Activated CD8-positive, alpha-beta T cell treated with anti-CD3 and anti-CD28 coated beads, Interleukin-2, amount 10 ng/mL, durations not matched to agents 7 days and 5 days (primary cell): ENCODE data around the gene DNLZ. TPM values are rescaled to one million over a fixed set of nuclear protein-coding genes. Genes with fewer than 3 reads are reported as not detected.

Experiments
- ATAC-seq: fragments of 150-1000 bp; cut with Tn5 transposase; one replicate; pipeline ENCODE4 v1.10.0; 2021; ENCODE audit warnings: moderate library complexity
- CTCF ChIA-PET: fragments of 350-600 bp; sonication (Branson Sonifier 250); formaldehyde crosslinking; loops from one replicate; lab custom pipeline; 2021; ENCODE audit warnings: antibody characterized with exemption; lab: Charles Lee
- POLR2A ChIA-PET: fragments of 350-600 bp; sonication (Branson Sonifier 250); formaldehyde crosslinking; loops from one replicate; lab custom pipeline; 2021; ENCODE audit warnings: antibody characterized with exemption; lab: Charles Lee
- DNase-seq: peaks from one replicate; pipeline ENCODE4 v3.0.0-alpha.2; 2020
- H3K27ac Mint-ChIP-seq: one replicate; pipeline ENCODE4 v1.8.0; 2021; ENCODE audit warnings: mild to moderate bottlenecking, mixed read lengths
- H3K27me3 Mint-ChIP-seq: one replicate; pipeline ENCODE4 v1.8.0; 2021; ENCODE audit warnings: low read depth, mixed read lengths
- H3K36me3 Mint-ChIP-seq: one replicate; pipeline ENCODE4 v1.8.0; 2021; ENCODE audit warnings: low read depth, mixed read lengths
- H3K4me1 Mint-ChIP-seq: one replicate; pipeline ENCODE4 v1.8.0; 2021; ENCODE audit warnings: low read depth, mixed read lengths
- H3K4me3 Mint-ChIP-seq: one replicate; pipeline ENCODE4 v1.8.0; 2021; ENCODE audit warnings: mild to moderate bottlenecking, mixed read lengths
- H3K9me3 Mint-ChIP-seq: one replicate; pipeline ENCODE4 v1.8.0; 2022; ENCODE audit warnings: mixed read lengths; ENCODE audit not compliant: insufficient read depth
- total RNA-seq, 2 experiments: library from RNA; stranded (reverse); gene quantifications; one replicate each; pipeline ENCODE4 v1.2.3, GENCODE V29; 2021

The DNLZ gene
- total RNA-seq, 2 experiments from 2014 or later = 20.4 to 21.6 TPM

DNA sequence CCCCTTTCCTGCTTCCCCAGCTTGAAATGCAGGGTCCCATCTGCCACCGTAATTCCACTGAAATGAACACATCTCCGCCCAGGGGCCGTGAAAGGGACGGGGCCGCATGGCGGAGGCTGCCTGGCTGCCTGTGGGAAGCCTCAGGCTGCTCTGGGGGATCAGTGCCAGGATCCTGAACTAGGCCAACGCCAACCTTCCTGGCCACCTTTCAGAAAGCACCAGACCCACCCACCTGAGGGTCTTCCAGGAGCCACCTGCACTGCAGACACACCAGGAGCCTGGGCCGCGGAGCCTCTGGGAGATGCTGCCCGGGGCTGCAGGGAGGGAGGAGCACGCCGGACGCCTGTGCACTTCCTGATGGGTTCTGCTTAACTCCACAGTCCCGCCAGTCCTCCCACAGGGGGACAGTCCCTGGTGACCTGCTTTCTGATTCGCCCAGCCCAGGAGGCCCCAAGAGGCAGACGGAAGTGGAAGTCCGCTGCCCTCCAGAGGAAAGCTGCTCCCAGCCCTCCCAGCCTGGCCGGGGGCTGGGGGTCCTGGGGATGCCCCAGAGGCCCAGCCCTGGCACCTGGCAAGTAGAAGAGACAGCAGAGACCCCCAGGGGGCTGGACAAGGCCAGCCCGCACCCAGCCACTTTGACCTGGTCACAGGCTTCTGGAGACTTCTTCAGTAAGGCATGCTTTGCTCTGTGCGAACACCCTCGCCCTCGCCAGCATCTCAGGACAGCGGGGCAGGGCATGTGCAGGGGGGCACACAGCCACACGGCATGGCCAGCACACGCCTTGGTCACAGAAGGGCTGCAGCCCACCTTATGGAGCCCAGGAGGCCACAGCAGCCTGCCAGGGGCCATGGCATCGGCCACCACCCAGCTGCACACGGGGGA lies 10.0 kb upstream of the DNLZ start, which contains the start of gene CARD9:
Gene CARD9 (minus strand): TSS at position 370 of the 883 bp plus-strand sequence. CDS start 1,591 bp downstream, outside the sequence.
- peaks cover 3% of the 10 kb centered on the region for H3K4me1 Mint-ChIP-seq
- peak within 1 kb of the TSS; percentile 45 for H3K4me3 Mint-ChIP-seq
- no peak for DNase-seq
- no peaks in the 10 kb centered on the region for H3K9me3 Mint-ChIP-seq
- H3K27me3 Mint-ChIP-seq = no peaks in the 10 kb centered on the region
- POLR2A ChIA-PET = interaction anchor here (1.4 kb wide), 1 partner anchor 11 kb away, joined by 3 read pairs; no protein-coding TSS in a partner anchor
- CTCF ChIA-PET = interaction anchor here (0.9 kb wide), 1 partner anchor 27 kb away, joined by 4 read pairs; the partner anchor contains the start of gene SNAPC4
- ATAC-seq = peak; percentile 17
- H3K27ac Mint-ChIP-seq = no peak within 1 kb of the TSS
- H3K36me3 Mint-ChIP-seq = no peaks in the 10 kb centered on the region

DNA sequence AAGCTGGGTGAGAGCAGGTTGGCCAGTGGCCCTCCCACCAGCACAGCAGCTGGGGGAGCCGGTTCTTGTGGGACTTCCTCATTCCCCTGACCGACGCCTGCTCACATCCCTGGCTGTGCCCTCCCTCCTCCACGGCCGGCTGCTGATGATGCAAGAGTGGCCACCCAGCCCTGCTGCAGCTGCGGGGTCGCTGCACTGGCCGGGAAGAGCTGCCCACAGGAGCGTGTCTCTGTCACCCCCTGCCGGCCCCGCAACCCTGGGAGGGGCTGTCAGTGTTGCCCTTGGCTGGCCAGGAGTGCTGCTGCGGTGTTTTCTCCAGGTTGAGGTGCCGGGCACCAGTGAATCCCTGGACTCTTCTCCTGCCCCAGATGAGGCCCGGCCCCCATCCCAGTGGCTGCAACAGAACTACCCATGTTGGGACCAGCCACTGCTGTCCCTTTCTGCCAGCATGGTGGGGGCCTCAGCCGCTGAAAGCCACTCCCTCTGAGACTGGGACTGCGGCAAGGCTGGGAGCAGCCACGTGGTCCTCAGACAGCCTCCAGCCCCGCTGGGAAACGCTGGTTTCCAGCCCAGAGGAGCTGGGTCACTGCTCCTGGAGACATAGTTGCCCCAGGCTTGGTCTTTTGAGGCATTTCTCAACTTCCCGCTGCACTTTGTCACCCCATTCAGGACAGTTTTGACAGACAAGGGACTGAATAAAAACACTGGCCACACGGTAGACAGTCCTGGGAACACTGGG lies 9.2 kb upstream of the DNLZ start:
- peak; percentile 38 for ATAC-seq
- no peaks in the 10 kb centered on the region for H3K27me3 Mint-ChIP-seq

GRCh38 chr9:136372006-136372405 lies 8.5 kb upstream of the DNLZ start:
- H3K4me1 Mint-ChIP-seq = peaks cover 3% of the 10 kb centered on the region
- H3K9me3 Mint-ChIP-seq = no peaks in the 10 kb centered on the region
- no peak for ATAC-seq
- POLR2A ChIA-PET = interaction anchor here (0.6 kb wide), 1 partner anchor 13 kb away, joined by 3 read pairs; no protein-coding TSS in a partner anchor
- no peak for DNase-seq
- H3K27ac Mint-ChIP-seq = no peak overlapping the region
- no peak overlapping the region for H3K4me3 Mint-ChIP-seq
- CTCF ChIA-PET = no interaction called here
- H3K36me3 Mint-ChIP-seq = no peaks in the 10 kb centered on the region
- H3K27me3 Mint-ChIP-seq = no peaks in the 10 kb centered on the region

More for the DNA sequence above, 9.2 kb upstream of the DNLZ start:
- peak overlapping the region; percentile 45 for H3K4me3 Mint-ChIP-seq
- POLR2A ChIA-PET = no interaction called here
- no peaks in the 10 kb centered on the region for H3K36me3 Mint-ChIP-seq
- DNase-seq = no peak
- H3K9me3 Mint-ChIP-seq = no peaks in the 10 kb centered on the region
- CTCF ChIA-PET = interaction anchor here (0.6 kb wide), 1 partner anchor 12 kb away, joined by 3 read pairs; no protein-coding TSS in a partner anchor
- peaks cover 3% of the 10 kb centered on the region for H3K4me1 Mint-ChIP-seq
- H3K27ac Mint-ChIP-seq = no peak overlapping the region

DNA sequence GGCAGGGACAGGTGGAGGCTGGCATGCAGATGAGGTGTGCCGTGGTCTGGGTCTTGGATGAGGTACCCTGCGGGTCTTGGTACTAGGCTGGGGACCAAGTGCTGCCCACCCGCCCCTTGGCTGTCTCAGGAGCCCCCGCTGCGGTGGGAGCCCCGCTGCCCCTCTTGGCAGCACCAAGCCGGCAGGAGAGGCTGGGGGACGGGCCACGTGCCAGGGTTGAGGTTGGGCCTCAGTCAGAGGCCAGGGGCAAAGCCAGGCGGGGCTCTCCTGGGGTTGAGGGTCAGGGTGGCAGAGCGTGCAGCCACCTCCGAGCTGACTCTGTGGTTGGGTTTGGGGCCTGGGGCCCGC lies 8.0 kb upstream of the DNLZ start:
- Mint-ChIP-seq H3K27me3 (no peaks in the 10 kb centered on the region), H3K4me3 (no peak overlapping the region), H3K9me3 (no peaks in the 10 kb centered on the region), H3K36me3 (no peaks in the 10 kb centered on the region), H3K4me1 (peaks cover 3% of the 10 kb centered on the region), H3K27ac (no peak overlapping the region)
- POLR2A ChIA-PET = interaction anchor here (0.6 kb wide), 1 partner anchor 13 kb away, joined by 3 read pairs; no protein-coding TSS in a partner anchor
- ATAC-seq (no peak), DNase-seq (no peak)
- CTCF ChIA-PET = interaction anchor here (1.3 kb wide), 1 partner anchor 13 kb away, joined by 3 read pairs; no protein-coding TSS in a partner anchor

- peaks cover 3% of the 10 kb centered on the region for H3K4me1 Mint-ChIP-seq
- H3K27me3 Mint-ChIP-seq = no peaks in the 10 kb centered on the region
- ATAC-seq = no peak
- ChIA-PET POLR2A (no interaction called here), CTCF (interaction anchor here (1.3 kb wide), 1 partner anchor 14 kb away, joined by 3 read pairs; no protein-coding TSS in a partner anchor)
- no peaks in the 10 kb centered on the region for H3K36me3 Mint-ChIP-seq
- no peak overlapping the region for H3K27ac Mint-ChIP-seq
- H3K9me3 Mint-ChIP-seq = no peaks in the 10 kb centered on the region
- no peak for DNase-seq
- no peak overlapping the region for H3K4me3 Mint-ChIP-seq
Observed at GRCh38 chr9:136370687-136371532, 7.4 kb upstream of the DNLZ start.

GRCh38 chr9:136370037-136370436 lies 6.5 kb upstream of the DNLZ start:
- Mint-ChIP-seq H3K4me3 (no peak overlapping the region), H3K9me3 (no peaks in the 10 kb centered on the region), H3K27me3 (no peaks in the 10 kb centered on the region), H3K27ac (no peak overlapping the region), H3K36me3 (no peaks in the 10 kb centered on the region), H3K4me1 (peaks cover 3% of the 10 kb centered on the region)
- DNase-seq (no peak), ATAC-seq (no peak)
- CTCF ChIA-PET = no interaction called here
- POLR2A ChIA-PET = no interaction called here

DNA sequence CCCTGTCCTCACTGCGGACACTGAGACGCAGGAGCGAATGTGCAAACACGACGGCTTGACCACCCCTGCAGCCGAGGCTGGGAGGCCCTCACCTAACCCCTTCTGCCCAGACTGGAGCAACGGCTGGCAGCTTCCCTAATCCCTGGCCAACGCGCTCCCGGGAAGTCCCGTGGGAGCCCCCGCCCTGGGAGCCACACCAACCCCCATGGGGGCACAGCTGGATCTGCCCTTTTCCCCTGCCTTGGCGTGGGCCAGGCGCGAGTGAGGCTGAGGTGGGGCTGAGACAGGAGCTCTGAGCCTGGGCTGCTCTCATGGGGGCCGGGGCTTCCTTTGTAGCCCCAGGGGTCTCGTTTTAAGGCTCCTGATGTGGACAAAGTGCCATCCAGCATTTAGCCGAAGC lies 4.6 kb upstream of the DNLZ start:
- H3K36me3 Mint-ChIP-seq = no peaks in the 10 kb centered on the region
- POLR2A ChIA-PET = no interaction called here
- H3K27ac Mint-ChIP-seq = no peak overlapping the region
- peaks cover 9% of the 10 kb centered on the region for H3K4me1 Mint-ChIP-seq
- H3K9me3 Mint-ChIP-seq = no peaks in the 10 kb centered on the region
- ATAC-seq (no peak), DNase-seq (no peak)
- H3K27me3 Mint-ChIP-seq = no peaks in the 10 kb centered on the region
- no peak overlapping the region for H3K4me3 Mint-ChIP-seq
- CTCF ChIA-PET = no interaction called here

DNA sequence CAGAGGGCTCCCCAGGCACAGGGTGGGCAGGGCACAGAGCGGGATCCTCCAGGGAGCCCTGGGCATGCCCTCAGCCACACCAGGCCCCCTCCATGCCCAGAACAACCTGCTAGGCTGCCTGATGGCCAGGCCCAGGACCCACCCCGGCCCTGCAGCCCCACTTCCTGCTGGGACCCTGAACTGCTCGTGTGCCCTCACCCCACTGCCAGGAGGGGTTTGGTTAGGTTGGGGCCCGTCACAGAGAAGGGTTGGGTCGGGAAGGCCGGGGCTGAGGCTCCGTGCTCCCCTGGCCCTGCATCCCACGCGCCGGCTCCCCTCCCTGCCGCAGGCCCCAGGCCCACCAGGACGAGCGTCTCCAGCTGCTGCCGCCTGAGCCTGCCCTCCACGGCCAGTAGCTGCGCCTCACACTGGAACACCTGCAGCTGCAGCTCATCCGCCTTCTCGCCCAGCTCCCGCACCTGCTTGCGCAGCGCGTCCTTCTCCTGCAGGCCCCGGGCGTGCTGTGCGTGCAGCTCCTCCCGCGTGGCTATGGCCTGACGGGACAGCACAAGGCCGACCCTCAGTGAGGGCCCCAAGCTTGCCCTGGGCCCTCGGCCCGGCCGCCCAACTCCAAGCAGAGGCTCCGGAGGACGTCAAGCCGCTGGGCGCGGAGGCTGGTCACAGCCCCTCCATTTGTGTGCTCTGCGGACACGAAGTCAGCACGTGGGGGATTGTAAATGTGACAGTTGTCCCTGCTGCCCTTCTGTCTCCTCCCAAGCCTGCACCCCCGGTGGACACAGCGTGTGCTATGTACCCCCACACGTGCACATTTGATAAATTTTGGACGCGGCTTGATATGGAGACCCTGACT lies 4.0 kb upstream of the DNLZ start:
- DNase-seq = no peak
- Mint-ChIP-seq H3K4me1 (peaks cover 10% of the 10 kb centered on the region), H3K9me3 (no peaks in the 10 kb centered on the region), H3K27me3 (no peaks in the 10 kb centered on the region), H3K4me3 (no peak overlapping the region), H3K27ac (no peak overlapping the region), H3K36me3 (no peaks in the 10 kb centered on the region)
- CTCF ChIA-PET = interaction anchor here (1.2 kb wide), 1 partner anchor 33 kb away, joined by 3 read pairs; no protein-coding TSS in a partner anchor
- no peak for ATAC-seq
- POLR2A ChIA-PET = interaction anchor here (1.2 kb wide), 1 partner anchor 9 kb away, joined by 4 read pairs; no protein-coding TSS in a partner anchor

- ATAC-seq = no peak
- POLR2A ChIA-PET = interaction anchor here (1.2 kb wide), 1 partner anchor 10 kb away, joined by 4 read pairs; no protein-coding TSS in a partner anchor
- H3K9me3 Mint-ChIP-seq = no peaks in the 10 kb centered on the region
- no peak for DNase-seq
- no peak overlapping the region for H3K27ac Mint-ChIP-seq
- CTCF ChIA-PET = interaction anchor here (1.1 to 1.2 kb wide), 2 partner anchors 30 to 34 kb away, joined by 3 read pairs; no protein-coding TSS in a partner anchor
- H3K4me3 Mint-ChIP-seq = no peak overlapping the region
- no peaks in the 10 kb centered on the region for H3K36me3 Mint-ChIP-seq
- peaks cover 12% of the 10 kb centered on the region for H3K4me1 Mint-ChIP-seq
- H3K27me3 Mint-ChIP-seq = no peaks in the 10 kb centered on the region
Observed at GRCh38 chr9:136366826-136367225, 3.3 kb upstream of the DNLZ start.

GRCh38 chr9:136365775-136366222 lies 2.3 kb upstream of the DNLZ start:
- Mint-ChIP-seq H3K9me3 (no peaks in the 10 kb centered on the region), H3K27ac (no peak overlapping the region), H3K27me3 (no peaks in the 10 kb centered on the region), H3K36me3 (no peaks in the 10 kb centered on the region), H3K4me1 (peaks cover 12% of the 10 kb centered on the region), H3K4me3 (no peak overlapping the region)
- no peak for DNase-seq
- POLR2A ChIA-PET = interaction anchor here (1.2 kb wide), 1 partner anchor 11 kb away, joined by 4 read pairs; no protein-coding TSS in a partner anchor
- no peak for ATAC-seq
- CTCF ChIA-PET = interaction anchor here (1.1 kb wide), 1 partner anchor 31 kb away, joined by 3 read pairs; no protein-coding TSS in a partner anchor
